ENCODE data around the gene BTNL3. TPM values are rescaled to one million over a fixed set of nuclear protein-coding genes. Genes with fewer than 3 reads are reported as not detected.

Gene BTNL3
- total RNA-seq, 1 donor from 2014 or later = not detected

GRCh38 chr5:181037365-181037861 is 48.8 kb downstream of the BTNL3 start:
- no peak overlapping the region for H3K4me3 ChIP-seq (ENCODE audit: insufficient read depth, low read depth, low read length)
- FAIRE-seq (no peak), DNase-seq (ENCODE audit: low read depth) (no peak)
- Mint-ChIP-seq H3K4me3 (ENCODE audit: unreplicated experiment) (no peak overlapping the region), H3K27me3 (ENCODE audit: low read depth, unreplicated experiment) (peaks cover 54% of the 10 kb centered on the region), H3K36me3 (ENCODE audit: low read depth, unreplicated experiment) (no peaks in the 10 kb centered on the region), H3K9me3 (ENCODE audit: unreplicated experiment) (peaks cover 3% of the 10 kb centered on the region), H3K27ac (ENCODE audit: unreplicated experiment) (no peak overlapping the region), H3K4me1 (ENCODE audit: low read depth, unreplicated experiment) (no peaks in the 10 kb centered on the region)
- H2AFZ ChIP-seq (ENCODE audit: low read depth, low read length) = no peak overlapping the region
- peaks cover 3% of the 10 kb centered on the region for H3K27me3 ChIP-seq (ENCODE audit: insufficient read depth, low read length)
- H3K4me2 ChIP-seq (ENCODE audit: low read length) = no peak overlapping the region
- no peaks in the 10 kb centered on the region for H3K4me1 ChIP-seq (ENCODE audit: insufficient read depth, low read length)
- no peak for TF ChIP-seq EZH2 (IDR thresholded peaks at IDR 0.05; ENCODE audit: insufficient read depth, low read length)
- TF ChIP-seq, protein P1, sequence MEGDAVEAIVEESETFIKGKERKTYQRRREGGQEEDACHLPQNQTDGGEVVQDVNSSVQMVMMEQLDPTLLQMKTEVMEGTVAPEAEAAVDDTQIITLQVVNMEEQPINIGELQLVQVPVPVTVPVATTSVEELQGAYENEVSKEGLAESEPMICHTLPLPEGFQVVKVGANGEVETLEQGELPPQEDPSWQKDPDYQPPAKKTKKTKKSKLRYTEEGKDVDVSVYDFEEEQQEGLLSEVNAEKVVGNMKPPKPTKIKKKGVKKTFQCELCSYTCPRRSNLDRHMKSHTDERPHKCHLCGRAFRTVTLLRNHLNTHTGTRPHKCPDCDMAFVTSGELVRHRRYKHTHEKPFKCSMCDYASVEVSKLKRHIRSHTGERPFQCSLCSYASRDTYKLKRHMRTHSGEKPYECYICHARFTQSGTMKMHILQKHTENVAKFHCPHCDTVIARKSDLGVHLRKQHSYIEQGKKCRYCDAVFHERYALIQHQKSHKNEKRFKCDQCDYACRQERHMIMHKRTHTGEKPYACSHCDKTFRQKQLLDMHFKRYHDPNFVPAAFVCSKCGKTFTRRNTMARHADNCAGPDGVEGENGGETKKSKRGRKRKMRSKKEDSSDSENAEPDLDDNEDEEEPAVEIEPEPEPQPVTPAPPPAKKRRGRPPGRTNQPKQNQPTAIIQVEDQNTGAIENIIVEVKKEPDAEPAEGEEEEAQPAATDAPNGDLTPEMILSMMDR (IDR thresholded peaks at IDR 0.05; ENCODE audit: insufficient read depth, low read depth, low read length) = no peak
- H3K27ac ChIP-seq (ENCODE audit: low read depth, low read length) = no peak overlapping the region
- no peaks in the 10 kb centered on the region for H4K20me1 ChIP-seq (ENCODE audit: insufficient read depth, low read length)
- H3K36me3 ChIP-seq (ENCODE audit: insufficient read depth, low read length) = no peaks in the 10 kb centered on the region
- no peaks in the 10 kb centered on the region for H3K79me2 ChIP-seq (ENCODE audit: insufficient read depth, low read length)
- no peaks in the 10 kb centered on the region for H3K9me3 ChIP-seq (ENCODE audit: insufficient read depth, low read depth, low read length)
- H3K9ac ChIP-seq (ENCODE audit: low read length) = no peak overlapping the region

GRCh38 chr5:181039471-181039870 is 50.8 kb downstream of the BTNL3 start:
- no peak for FAIRE-seq
- no peaks in the 10 kb centered on the region for H3K36me3 ChIP-seq (ENCODE audit: insufficient read depth, low read length)
- Mint-ChIP-seq H3K27me3 (ENCODE audit: low read depth, unreplicated experiment) (peaks cover 48% of the 10 kb centered on the region), H3K9me3 (ENCODE audit: unreplicated experiment) (no peaks in the 10 kb centered on the region), H3K27ac (ENCODE audit: unreplicated experiment) (no peak overlapping the region), H3K4me1 (ENCODE audit: low read depth, unreplicated experiment) (no peaks in the 10 kb centered on the region), H3K4me3 (ENCODE audit: unreplicated experiment) (no peak overlapping the region), H3K36me3 (ENCODE audit: low read depth, unreplicated experiment) (no peaks in the 10 kb centered on the region)
- TF ChIP-seq, protein P1 (IDR thresholded peaks at IDR 0.05; ENCODE audit: insufficient read depth, low read depth, low read length) = no peak
- no peak for TF ChIP-seq EZH2 (IDR thresholded peaks at IDR 0.05; ENCODE audit: insufficient read depth, low read length)
- H4K20me1 ChIP-seq (ENCODE audit: insufficient read depth, low read length) = no peaks in the 10 kb centered on the region
- H3K27ac ChIP-seq (ENCODE audit: low read depth, low read length) = no peak overlapping the region
- DNase-seq (ENCODE audit: low read depth) = no peak
- no peaks in the 10 kb centered on the region for H3K4me1 ChIP-seq (ENCODE audit: insufficient read depth, low read length)
- no peak overlapping the region for H3K4me3 ChIP-seq (ENCODE audit: insufficient read depth, low read depth, low read length)
- no peaks in the 10 kb centered on the region for H3K79me2 ChIP-seq (ENCODE audit: insufficient read depth, low read length)
- no peak overlapping the region for H2AFZ ChIP-seq (ENCODE audit: low read depth, low read length)
- no peaks in the 10 kb centered on the region for H3K9me3 ChIP-seq (ENCODE audit: insufficient read depth, low read depth, low read length)
- no peak overlapping the region for H3K9ac ChIP-seq (ENCODE audit: low read length)
- H3K4me2 ChIP-seq (ENCODE audit: low read length) = no peak overlapping the region
- peaks cover 3% of the 10 kb centered on the region for H3K27me3 ChIP-seq (ENCODE audit: insufficient read depth, low read length)

GRCh38 chr5:181039931-181040630 is 51.4 kb downstream of the BTNL3 start, which contains the start of gene BTNL9:
Gene BTNL9 (plus strand): TSS chr5:181040266. CDS start chr5:181045490, 5,224 bp downstream.
- H3K9me3 Mint-ChIP-seq (ENCODE audit: unreplicated experiment) = peaks cover 2% of the 10 kb centered on the region
- no peak within 1 kb of the TSS for H3K27ac Mint-ChIP-seq (ENCODE audit: unreplicated experiment)
- FAIRE-seq = no peak
- no peaks in the 10 kb centered on the region for H3K4me1 ChIP-seq (ENCODE audit: insufficient read depth, low read length)
- no peaks in the 10 kb centered on the region for H3K4me1 Mint-ChIP-seq (ENCODE audit: low read depth, unreplicated experiment)
- no peaks in the 10 kb centered on the region for H3K36me3 Mint-ChIP-seq (ENCODE audit: low read depth, unreplicated experiment)
- no peak within 1 kb of the TSS for H3K9ac ChIP-seq (ENCODE audit: low read length)
- no peaks in the 10 kb centered on the region for H3K79me2 ChIP-seq (ENCODE audit: insufficient read depth, low read length)
- H4K20me1 ChIP-seq (ENCODE audit: insufficient read depth, low read length) = no peaks in the 10 kb centered on the region
- TF ChIP-seq, protein P1 (IDR thresholded peaks at IDR 0.05; ENCODE audit: insufficient read depth, low read depth, low read length) = no peak
- no peak for TF ChIP-seq EZH2 (IDR thresholded peaks at IDR 0.05; ENCODE audit: insufficient read depth, low read length)
- no peak within 1 kb of the TSS for H3K4me3 Mint-ChIP-seq (ENCODE audit: unreplicated experiment)
- no peak within 1 kb of the TSS for H2AFZ ChIP-seq (ENCODE audit: low read depth, low read length)
- peaks cover 3% of the 10 kb centered on the region for H3K27me3 ChIP-seq (ENCODE audit: insufficient read depth, low read length)
- H3K27me3 Mint-ChIP-seq (ENCODE audit: low read depth, unreplicated experiment) = peaks cover 48% of the 10 kb centered on the region
- no peak for DNase-seq (ENCODE audit: low read depth)
- no peaks in the 10 kb centered on the region for H3K9me3 ChIP-seq (ENCODE audit: insufficient read depth, low read depth, low read length)
- no peak within 1 kb of the TSS for H3K4me2 ChIP-seq (ENCODE audit: low read length)
- H3K36me3 ChIP-seq (ENCODE audit: insufficient read depth, low read length) = no peaks in the 10 kb centered on the region
- no peak within 1 kb of the TSS for H3K27ac ChIP-seq (ENCODE audit: low read depth, low read length)
- no peak within 1 kb of the TSS for H3K4me3 ChIP-seq (ENCODE audit: insufficient read depth, low read depth, low read length)
